ENCODE results near the gene CNTNAP1.
A peak's percentile ranks its signal among the peaks of the same experiment; 100 is the strongest.

Gene CNTNAP1

DNA sequence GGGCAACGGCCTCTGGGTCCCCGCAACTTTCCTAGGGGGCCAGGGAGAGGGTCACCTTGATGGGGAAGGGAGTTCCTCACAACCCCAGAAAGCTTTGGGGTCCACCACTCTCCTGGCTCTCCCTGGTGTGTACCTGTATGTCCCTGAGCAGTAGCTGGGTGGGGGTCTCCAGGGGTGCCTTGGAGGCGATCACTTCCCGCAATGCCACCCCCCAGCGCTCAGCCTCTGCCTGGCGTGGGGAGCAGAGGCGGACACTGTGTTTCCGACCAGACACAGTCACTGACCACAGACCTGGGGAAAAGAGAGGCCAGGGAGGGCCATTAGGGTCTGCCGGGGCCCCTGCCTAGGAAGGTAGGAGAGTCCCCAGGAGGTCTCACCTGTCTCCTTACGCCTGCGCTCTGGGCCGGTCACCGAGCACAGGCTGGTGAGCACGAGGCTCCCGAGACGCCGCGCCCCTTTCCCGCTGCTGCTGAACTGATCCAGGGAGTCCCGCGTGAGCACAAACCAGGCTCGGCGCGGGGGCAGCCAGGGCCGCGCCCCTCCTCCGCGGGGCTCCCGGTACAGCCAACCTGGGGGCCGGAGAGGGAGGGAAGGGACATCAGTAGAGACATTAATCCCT lies 9.0 kb upstream of the CNTNAP1 start:
- Histone ChIP-seq H3K4me1 (ENCODE audit: control insufficient read depth, insufficient read depth, low read length) (peaks cover 13% of the 10 kb centered on the region), H3K9me3 (ENCODE audit: control insufficient read depth, insufficient read depth, low read length) (no peaks in the 10 kb centered on the region), H3K36me3 (ENCODE audit: control insufficient read depth, insufficient read depth, low read length) (peaks cover 13% of the 10 kb centered on the region), H3K4me3 (ENCODE audit: low read depth, low read length) (peak overlapping the region; percentile 79), H3K9ac (ENCODE audit: low read depth, low read length) (no peak overlapping the region), H3K27me3 (ENCODE audit: control insufficient read depth, insufficient read depth, low read length) (peaks cover 39% of the 10 kb centered on the region)

DNA sequence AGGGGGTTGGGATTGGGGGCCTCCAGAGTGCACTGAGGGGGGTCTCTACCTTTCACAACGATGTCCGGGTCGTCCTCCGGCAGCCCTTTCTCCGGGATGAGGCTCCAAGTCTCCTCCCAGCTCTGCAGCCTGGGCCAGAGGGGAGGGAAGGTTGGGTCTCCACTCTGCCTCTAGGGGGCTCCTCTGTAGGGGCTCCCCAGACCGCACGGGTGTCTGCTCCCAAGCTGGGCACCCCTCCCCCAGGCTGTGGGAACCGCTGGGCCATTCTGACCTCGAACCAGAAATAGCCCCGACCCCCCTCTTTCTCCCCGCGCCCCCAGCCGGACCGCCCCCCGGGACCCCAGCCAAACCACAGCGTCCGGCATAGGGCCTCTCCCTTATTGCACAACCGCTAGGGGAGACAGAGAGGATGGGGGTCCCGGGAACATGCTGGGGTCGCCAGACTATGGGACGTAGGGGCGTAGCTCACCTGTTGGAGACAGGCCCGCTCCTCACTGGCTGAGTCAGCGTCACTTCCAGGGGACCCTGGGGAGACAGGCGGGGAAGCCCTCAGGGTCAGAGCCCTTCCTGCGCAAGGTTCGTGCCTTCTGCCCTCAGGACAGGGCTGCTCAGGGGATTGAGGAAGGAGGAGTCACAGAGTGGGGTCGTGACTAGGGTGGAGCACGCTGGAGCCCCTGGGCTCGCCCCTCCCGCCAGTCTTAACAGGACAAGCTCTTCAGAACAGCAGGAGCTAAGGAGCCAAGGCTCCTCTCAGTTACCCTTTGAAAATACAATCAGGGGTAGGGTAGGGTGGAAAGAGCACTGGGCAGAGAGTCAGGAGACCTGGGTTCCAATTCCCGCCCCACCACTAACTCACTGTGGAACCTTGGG lies 8.2 kb upstream of the CNTNAP1 start:
- H3K4me1 ChIP-seq (ENCODE audit: control insufficient read depth, insufficient read depth, low read length): peaks cover 13% of the 10 kb centered on the region
- H3K9ac ChIP-seq (ENCODE audit: low read depth, low read length): no peak overlapping the region

DNA sequence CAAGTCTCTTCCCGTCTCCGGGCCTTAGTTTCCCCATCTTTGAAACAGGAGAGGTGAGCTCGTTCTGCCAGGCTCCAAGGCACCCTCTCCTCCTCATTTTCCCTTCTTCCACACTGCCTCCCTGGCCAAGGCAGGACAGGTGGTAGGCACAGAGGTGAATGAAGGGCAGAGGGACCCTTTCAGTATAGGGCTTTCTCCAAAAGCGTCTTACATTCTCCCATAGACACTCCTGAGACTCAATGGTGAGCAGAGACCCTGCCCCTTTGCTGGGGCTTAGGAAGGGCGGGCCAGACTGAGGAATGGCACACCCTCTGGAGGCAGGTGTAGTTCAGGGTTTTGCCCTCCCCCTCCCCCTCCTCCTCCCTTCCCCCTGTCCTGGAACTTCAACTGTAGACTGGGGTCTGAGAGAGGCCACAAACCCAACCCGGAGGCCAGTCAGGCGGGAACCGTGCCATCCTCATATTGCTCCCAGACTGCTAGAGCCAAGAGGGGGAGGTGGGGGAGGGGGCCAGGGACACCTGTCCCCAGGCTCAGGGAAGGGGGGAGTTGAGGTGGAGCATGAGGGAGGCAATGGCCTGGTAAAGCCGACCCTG lies 7.5 kb upstream of the CNTNAP1 start:
- peaks cover 11% of the 10 kb centered on the region for H3K4me1 ChIP-seq (ENCODE audit: control insufficient read depth, insufficient read depth, low read length)
- H3K4me3 ChIP-seq (ENCODE audit: low read depth, low read length): peak overlapping the region; percentile 93
- H3K36me3 ChIP-seq (ENCODE audit: control insufficient read depth, insufficient read depth, low read length): peaks cover 7% of the 10 kb centered on the region
- H3K9ac ChIP-seq (ENCODE audit: low read depth, low read length): no peak overlapping the region
- H3K27me3 ChIP-seq (ENCODE audit: control insufficient read depth, insufficient read depth, low read length): peaks cover 40% of the 10 kb centered on the region
- H3K9me3 ChIP-seq (ENCODE audit: control insufficient read depth, insufficient read depth, low read length): no peaks in the 10 kb centered on the region

More for the DNA sequence above, 8.2 kb upstream of the CNTNAP1 start:
- peaks cover 39% of the 10 kb centered on the region for H3K27me3 ChIP-seq (ENCODE audit: control insufficient read depth, insufficient read depth, low read length)
- peaks cover 13% of the 10 kb centered on the region for H3K36me3 ChIP-seq (ENCODE audit: control insufficient read depth, insufficient read depth, low read length)
- no peaks in the 10 kb centered on the region for H3K9me3 ChIP-seq (ENCODE audit: control insufficient read depth, insufficient read depth, low read length)
- H3K4me3 ChIP-seq (ENCODE audit: low read depth, low read length): peak overlapping the region; percentile 79

DNA sequence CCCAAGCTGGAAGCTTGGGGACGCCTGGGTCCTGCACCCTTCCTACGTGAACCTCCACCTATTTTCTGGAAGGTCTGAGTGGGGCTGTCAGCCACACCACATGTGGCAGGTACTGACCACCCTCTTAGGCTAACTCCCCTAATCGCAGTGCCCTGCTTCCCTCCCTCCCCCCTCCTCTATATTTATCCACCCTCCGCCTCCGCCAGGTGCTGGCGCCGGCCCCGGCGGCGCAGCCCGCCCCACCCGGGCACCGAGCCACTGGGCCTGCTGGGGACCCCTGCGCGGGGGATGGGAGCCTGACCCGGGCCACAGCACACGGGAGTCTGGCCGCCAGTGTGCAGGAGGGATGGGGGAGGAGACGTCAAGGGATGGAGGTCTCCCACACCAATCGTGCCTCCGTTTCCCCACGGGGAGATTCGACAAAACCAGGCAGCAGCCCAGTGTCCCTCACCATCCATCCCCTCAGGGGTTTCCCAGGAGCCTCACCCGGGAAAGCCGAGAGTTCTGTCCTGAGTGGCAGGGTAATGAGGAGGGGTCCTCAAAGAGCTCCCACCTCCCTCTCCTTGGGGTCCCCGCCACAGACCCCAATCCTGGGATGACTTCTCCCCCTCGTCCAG lies 6.9 kb upstream of the CNTNAP1 start:
- H3K4me1 ChIP-seq (ENCODE audit: control insufficient read depth, insufficient read depth, low read length): peaks cover 12% of the 10 kb centered on the region
- H3K4me3 ChIP-seq (ENCODE audit: low read depth, low read length): peak overlapping the region; percentile 93
- H3K36me3 ChIP-seq (ENCODE audit: control insufficient read depth, insufficient read depth, low read length): peaks cover 7% of the 10 kb centered on the region
- peaks cover 46% of the 10 kb centered on the region for H3K27me3 ChIP-seq (ENCODE audit: control insufficient read depth, insufficient read depth, low read length)
- H3K9me3 ChIP-seq (ENCODE audit: control insufficient read depth, insufficient read depth, low read length): no peaks in the 10 kb centered on the region
- H3K9ac ChIP-seq (ENCODE audit: low read depth, low read length): no peak overlapping the region

DNA sequence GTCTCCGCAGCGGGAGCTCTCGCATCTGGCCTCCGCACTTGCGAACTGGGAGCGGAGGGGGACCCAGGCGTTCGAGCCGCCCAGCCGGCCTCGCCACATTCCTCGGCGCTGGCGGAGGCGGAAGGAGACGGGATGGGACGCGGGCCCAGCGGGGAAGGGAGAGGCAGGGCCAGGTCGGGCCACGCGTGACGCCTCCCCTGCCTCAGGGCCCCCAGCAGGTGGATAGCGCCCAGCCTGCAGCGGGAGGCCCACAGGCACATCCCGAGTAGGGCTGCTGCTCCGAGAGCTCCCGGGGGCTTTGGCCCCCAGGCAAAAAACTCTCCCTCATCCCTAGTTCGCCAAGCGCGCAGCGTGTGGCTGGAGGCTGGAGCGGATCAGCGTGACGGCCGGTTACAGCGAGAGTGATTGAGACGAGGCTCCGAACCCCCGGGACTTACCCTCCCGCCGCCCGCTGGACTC lies 6.3 kb upstream of the CNTNAP1 start:
- Histone ChIP-seq H3K4me1 (ENCODE audit: control insufficient read depth, insufficient read depth, low read length) (peaks cover 13% of the 10 kb centered on the region), H3K4me3 (ENCODE audit: low read depth, low read length) (peak overlapping the region; percentile 93), H3K27me3 (ENCODE audit: control insufficient read depth, insufficient read depth, low read length) (peaks cover 45% of the 10 kb centered on the region), H3K9me3 (ENCODE audit: control insufficient read depth, insufficient read depth, low read length) (no peaks in the 10 kb centered on the region), H3K36me3 (ENCODE audit: control insufficient read depth, insufficient read depth, low read length) (peaks cover 7% of the 10 kb centered on the region), H3K9ac (ENCODE audit: low read depth, low read length) (no peak overlapping the region)

DNA sequence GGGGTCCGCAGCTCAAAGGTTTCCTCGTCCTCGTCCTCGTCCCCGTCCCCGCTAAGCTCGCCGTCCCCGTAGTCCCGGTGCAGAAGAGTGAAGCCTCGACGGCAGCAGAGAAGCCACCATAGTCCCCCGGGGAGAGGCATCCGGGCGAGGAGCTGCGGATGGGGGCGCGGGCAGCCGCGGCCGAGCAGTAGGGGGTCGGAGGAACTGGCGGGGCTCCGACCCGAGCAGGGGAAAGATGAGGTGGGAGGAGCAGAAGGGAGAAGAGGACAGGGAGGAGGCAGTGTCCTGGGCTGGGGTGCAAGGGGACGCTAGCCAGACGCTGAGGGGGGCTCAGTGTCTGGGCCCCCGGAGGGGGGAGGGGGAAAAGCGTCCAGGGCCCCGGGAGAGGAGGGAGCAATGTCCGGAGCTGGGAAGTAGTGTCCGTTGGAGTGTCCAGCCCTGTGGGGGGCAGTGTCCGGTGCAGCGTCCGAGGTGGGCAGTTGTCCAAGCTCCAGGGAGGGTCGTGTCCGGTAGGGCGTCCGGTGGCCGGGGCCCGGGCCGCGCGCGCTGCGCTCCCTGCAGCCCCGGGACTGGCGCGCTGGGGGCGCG lies 5.8 kb upstream of the CNTNAP1 start, which contains the start of gene PLEKHH3:
Gene PLEKHH3 (minus strand): TSS at position 571 of the 588 bp plus-strand sequence. CDS start 431 bp downstream, at position 140.
- H3K36me3 ChIP-seq (ENCODE audit: control insufficient read depth, insufficient read depth, low read length): peaks cover 7% of the 10 kb centered on the region
- H3K27me3 ChIP-seq (ENCODE audit: control insufficient read depth, insufficient read depth, low read length): peaks cover 43% of the 10 kb centered on the region
- H3K4me3 ChIP-seq (ENCODE audit: low read depth, low read length): peak within 1 kb of the TSS; percentile 93
- H3K4me1 ChIP-seq (ENCODE audit: control insufficient read depth, insufficient read depth, low read length): peaks cover 16% of the 10 kb centered on the region
- no peaks in the 10 kb centered on the region for H3K9me3 ChIP-seq (ENCODE audit: control insufficient read depth, insufficient read depth, low read length)
- peak within 1 kb of the TSS; percentile 60 for H3K9ac ChIP-seq (ENCODE audit: low read depth, low read length)

DNA sequence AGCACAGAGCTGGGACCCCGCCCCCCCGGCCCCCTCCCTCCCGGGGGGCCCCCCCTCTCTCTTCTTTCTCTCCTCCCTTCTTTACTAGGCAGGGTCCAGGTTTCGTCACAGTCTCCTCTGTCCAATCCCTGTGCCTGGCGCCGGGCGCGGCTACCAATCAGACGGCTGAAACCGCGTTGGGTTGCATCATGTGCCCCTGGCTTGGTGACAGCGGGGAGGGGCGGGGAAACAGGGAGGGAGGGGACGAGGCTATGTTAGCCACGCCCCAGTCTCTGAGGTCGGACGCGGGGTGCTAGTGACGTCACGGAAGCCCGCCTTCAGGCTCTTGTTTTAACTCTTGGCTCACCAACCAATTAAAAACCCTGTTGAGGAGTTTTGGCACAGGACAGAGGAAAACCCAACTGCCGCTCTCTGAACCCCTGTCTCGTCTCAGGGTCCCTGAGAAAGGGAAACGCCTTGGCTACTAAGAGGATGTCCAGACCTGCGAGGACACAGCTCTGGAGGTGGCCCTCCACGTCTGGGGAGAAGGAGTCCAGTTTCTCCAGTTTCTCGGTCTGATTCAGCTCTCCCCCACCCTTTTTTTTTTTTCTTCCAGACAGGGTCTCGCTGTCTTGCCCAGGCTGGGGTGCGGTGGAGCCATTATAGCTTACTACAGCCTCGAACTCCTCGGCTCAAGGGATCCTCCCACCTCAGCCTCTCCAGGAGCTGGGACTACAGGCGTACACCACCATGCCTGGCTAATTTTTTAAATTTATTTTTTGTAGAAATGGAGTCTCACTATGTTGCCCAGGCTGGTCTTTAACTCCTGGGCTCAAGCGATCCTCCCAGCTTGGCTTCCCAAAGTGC lies 5.1 kb upstream of the CNTNAP1 start:
- Histone ChIP-seq H3K27me3 (ENCODE audit: control insufficient read depth, insufficient read depth, low read length) (peaks cover 42% of the 10 kb centered on the region), H3K9ac (ENCODE audit: low read depth, low read length) (no peak overlapping the region)

DNA sequence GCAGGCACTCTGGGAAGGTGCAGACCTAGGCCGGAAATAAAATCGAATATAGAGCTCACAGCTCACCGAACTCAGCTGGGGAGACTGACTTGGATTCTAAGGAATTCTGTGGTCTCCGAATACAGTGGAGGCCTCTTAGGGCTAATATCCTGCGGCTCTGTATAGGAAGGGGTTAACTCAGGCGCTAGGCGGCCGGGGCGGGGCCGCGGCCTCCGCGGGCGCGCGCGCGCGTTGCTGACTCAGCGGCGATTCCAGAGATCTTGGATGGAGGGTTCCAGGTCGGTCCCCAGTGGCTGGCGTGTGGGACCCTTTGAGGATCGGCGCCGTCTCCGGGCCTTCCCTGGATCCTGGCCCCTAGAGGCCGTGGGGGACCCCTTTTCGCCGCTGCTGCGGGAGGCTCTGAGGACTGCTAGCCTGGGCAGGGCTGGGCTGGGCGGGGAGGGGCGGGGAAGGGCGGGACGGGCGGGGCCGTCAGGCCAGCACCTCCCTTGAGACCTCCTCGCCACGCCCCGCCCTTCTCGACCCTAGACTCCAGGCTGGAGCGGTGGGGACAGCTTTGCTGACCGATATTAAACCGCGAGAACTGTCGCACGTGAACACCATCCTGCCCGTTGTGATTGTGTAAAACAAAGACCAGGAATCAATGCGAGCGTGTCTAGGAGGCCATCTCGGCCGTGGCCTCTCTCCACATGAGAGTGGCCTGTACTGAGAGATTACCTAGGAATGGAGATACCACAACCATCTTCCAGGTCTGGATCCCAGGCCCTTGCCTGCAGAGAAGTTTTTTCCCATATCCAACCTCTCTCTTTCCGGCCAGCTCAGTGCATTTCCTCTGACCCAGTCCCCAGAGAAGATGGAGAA lies 4.2 kb upstream of the CNTNAP1 start:
- no peaks in the 10 kb centered on the region for H3K36me3 ChIP-seq (ENCODE audit: control insufficient read depth, insufficient read depth, low read length)
- peaks cover 40% of the 10 kb centered on the region for H3K27me3 ChIP-seq (ENCODE audit: control insufficient read depth, insufficient read depth, low read length)
- peaks cover 14% of the 10 kb centered on the region for H3K4me1 ChIP-seq (ENCODE audit: control insufficient read depth, insufficient read depth, low read length)
- H3K4me3 ChIP-seq (ENCODE audit: low read depth, low read length): peak overlapping the region; percentile 69
- H3K9ac ChIP-seq (ENCODE audit: low read depth, low read length): peak overlapping the region; percentile 81
- no peaks in the 10 kb centered on the region for H3K9me3 ChIP-seq (ENCODE audit: control insufficient read depth, insufficient read depth, low read length)

More for the DNA sequence above, 5.1 kb upstream of the CNTNAP1 start:
- Histone ChIP-seq H3K4me3 (ENCODE audit: low read depth, low read length) (peak overlapping the region; percentile 93), H3K4me1 (ENCODE audit: control insufficient read depth, insufficient read depth, low read length) (peaks cover 17% of the 10 kb centered on the region), H3K36me3 (ENCODE audit: control insufficient read depth, insufficient read depth, low read length) (peaks cover 7% of the 10 kb centered on the region), H3K9me3 (ENCODE audit: control insufficient read depth, insufficient read depth, low read length) (no peaks in the 10 kb centered on the region)

DNA sequence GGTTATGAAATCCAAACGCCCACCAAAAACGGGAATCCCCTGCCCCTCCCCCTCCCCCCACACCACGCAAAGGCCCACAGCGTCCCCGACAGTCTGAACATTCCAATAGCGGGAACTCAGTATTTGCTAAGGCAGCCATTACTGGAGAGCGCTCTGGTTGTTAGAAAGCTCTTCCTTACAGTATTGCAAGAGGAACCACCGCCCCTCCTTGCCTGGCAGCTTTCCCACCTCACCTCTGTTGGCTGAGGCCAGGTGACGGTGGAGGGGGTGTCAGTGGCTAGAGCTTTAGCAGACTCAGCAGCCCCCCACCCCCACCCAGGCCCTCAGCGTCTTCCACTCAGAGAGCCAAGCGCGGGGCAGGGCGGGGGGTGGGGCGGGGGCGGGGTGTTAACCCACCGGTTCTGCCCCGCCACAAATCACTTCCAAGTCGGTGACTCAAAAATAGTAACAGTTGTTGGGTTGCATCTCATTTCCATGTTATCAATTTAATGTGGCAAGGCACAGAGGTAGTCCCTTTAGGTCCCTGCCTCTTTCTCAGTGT lies 3.3 kb upstream of the CNTNAP1 start:
- Histone ChIP-seq H3K9ac (ENCODE audit: low read depth, low read length) (peak overlapping the region; percentile 54), H3K27me3 (ENCODE audit: control insufficient read depth, insufficient read depth, low read length) (peaks cover 43% of the 10 kb centered on the region), H3K36me3 (ENCODE audit: control insufficient read depth, insufficient read depth, low read length) (no peaks in the 10 kb centered on the region), H3K9me3 (ENCODE audit: control insufficient read depth, insufficient read depth, low read length) (no peaks in the 10 kb centered on the region), H3K4me3 (ENCODE audit: low read depth, low read length) (peak overlapping the region; percentile 58), H3K4me1 (ENCODE audit: control insufficient read depth, insufficient read depth, low read length) (peaks cover 14% of the 10 kb centered on the region)

Data from iPS-15b (cell line).